Measurements from ENCODE around the gene LRRC4C. TPM values are rescaled to one million over a fixed set of nuclear protein-coding genes. Genes with fewer than 3 reads are reported as not detected.

LRRC4C gene
- total and polyA plus RNA-seq, 10 of the 15 experiments (the other 5 are each of a cell fraction or from before 2014, with no cell fraction given): 1.5 TPM; not detected in 9

GRCh38 chr11:40268551-40268950 is 1190.9 kb downstream of the LRRC4C start:
- no peak for ATAC-seq
- TF ChIP-seq RFX5 (IDR thresholded peaks at IDR 0.05; ENCODE audit: low read depth, low read length) (no peak), EZH2 (IDR thresholded peaks at IDR 0.05; ENCODE audit: borderline replicate concordance, control insufficient read depth, low read depth, low read length) (no peak), STAT3 (IDR thresholded peaks at IDR 0.05; ENCODE audit: low read depth, low read length) (no peak), FOXM1 (IDR thresholded peaks at IDR 0.05; ENCODE audit: low read depth, low read length) (no peak), RAD51 (IDR thresholded peaks at IDR 0.05) (no peak), NR2F1 (conservative IDR thresholded peaks at IDR 0.05) (no peak), NR2C2 (IDR thresholded peaks at IDR 0.05; ENCODE audit: borderline replicate concordance, control insufficient read depth, insufficient read length, low read depth) (no peak), USF1 (IDR thresholded peaks at IDR 0.05; ENCODE audit: borderline replicate concordance, extremely low read length, insufficient read depth, low read depth, low read length) (no peak), RCOR1 (conservative IDR thresholded peaks at IDR 0.05; ENCODE audit: low read depth, low read length) (no peak), SMAD1 (IDR thresholded peaks at IDR 0.05; ENCODE audit: low read depth, partially characterized antibody) (no peak)
- no peak for DNase-seq (ENCODE audit: low read depth, low spot score)
- WGBS (ENCODE audit: insufficient coverage, insufficient replicate concordance, low lambda C conversion rate, missing lambda C conversion rate): 5% methylated on average over 2 of the region's 2 CpGs
- ChIA-PET POLR2A (no interaction called here), SMC1A (ENCODE audit: uncharacterized antibody, unreplicated experiment) (interaction anchor here (0.6 kb wide), 1 partner anchor 143 kb away, joined by 3 read pairs; no protein-coding TSS in a partner anchor), CTCF (no interaction called here), RAD21 (ENCODE audit: unreplicated experiment) (no interaction called here)
- in situ Hi-C loops (cut with MboI): no loop called here
- intact Hi-C loops (cut with micrococcal nuclease; ENCODE audit: unreplicated experiment): no loop called here
- Histone ChIP-seq H3K9me3 (replicated peaks; ENCODE audit: control insufficient read depth, insufficient read depth, low read length) (no peaks in the 10 kb centered on the region), H3K4me1 (ENCODE audit: control insufficient read depth, insufficient read depth, low read length) (no peaks in the 10 kb centered on the region), H3K4me2 (ENCODE audit: control insufficient read depth, insufficient read depth) (no peak overlapping the region), H3K4me3 (no peak overlapping the region), H3K79me2 (ENCODE audit: control insufficient read depth, insufficient read depth, low read length) (no peaks in the 10 kb centered on the region), H3K36me3 (ENCODE audit: control insufficient read depth in 2 of 2, insufficient read depth in 2 of 2, low read length in 1 of 2) (no peaks in the 10 kb centered on the region), H2AFZ (ENCODE audit: control insufficient read depth, low read depth, low read length) (no peak overlapping the region), H3K27me3 (replicated peaks in 1 of 2; ENCODE audit: control insufficient read depth in 2 of 2, insufficient read depth in 2 of 2, low read length in 1 of 2) (no peaks in the 10 kb centered on the region), H3K27ac (ENCODE audit: control insufficient read depth, insufficient read depth) (no peak overlapping the region), H3K9ac (ENCODE audit: control insufficient read depth, insufficient read depth, low read length) (no peak overlapping the region), H4K20me1 (ENCODE audit: control insufficient read depth, insufficient read depth) (no peaks in the 10 kb centered on the region)
- BruUV-seq (replicated peaks): no TSS peak
- FAIRE-seq: no peak
